ENCODE data around the gene CNNM4.

CNNM4 gene

DNA sequence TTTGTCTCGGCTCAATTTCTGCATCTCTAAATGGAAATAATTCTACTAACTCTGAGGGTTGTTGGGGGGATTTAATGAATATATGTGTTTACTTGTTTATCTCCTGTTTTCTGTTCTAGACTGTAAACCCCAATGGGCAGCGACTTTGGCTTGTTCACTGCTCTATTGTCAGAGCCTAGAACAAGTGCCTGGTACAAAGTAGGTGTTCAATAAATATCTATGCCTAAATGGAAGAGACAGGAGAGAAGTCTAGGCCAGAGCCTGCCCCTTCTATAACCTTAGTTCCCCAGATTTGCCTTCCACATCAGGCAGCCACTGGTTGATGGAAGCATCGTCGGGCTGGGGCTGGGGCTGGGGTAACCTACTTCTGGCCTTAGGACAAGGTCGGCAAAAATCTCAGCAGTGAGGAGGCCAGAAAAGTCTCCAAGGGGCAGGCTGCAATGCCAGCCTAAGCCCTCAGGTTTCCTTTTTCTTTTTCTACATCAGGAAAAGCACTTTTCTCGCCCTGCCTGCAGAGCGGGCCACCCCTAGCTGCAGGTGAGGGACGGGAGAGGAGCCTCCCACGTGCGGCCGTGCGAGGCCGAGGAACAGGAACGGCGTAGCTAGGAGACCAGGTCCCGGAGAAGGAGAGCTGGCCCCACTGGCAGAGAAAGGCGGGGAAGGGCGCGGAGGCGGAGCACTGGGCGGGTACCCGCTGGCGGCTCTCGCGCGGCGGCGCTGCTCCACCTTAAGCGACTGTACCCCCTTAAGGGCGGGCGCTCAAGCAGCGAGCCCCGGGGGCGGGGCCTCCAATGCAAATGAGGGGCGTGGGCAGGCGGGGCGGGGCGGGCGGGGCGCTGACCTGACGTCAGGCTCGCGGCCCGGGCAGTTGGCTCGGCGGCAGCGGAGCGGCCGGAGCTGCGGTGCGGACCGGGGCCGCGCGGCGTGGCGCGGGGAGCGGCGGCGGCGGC, at the start of gene CNNM4 (continued):
- TF ChIP-seq, protein P1, sequence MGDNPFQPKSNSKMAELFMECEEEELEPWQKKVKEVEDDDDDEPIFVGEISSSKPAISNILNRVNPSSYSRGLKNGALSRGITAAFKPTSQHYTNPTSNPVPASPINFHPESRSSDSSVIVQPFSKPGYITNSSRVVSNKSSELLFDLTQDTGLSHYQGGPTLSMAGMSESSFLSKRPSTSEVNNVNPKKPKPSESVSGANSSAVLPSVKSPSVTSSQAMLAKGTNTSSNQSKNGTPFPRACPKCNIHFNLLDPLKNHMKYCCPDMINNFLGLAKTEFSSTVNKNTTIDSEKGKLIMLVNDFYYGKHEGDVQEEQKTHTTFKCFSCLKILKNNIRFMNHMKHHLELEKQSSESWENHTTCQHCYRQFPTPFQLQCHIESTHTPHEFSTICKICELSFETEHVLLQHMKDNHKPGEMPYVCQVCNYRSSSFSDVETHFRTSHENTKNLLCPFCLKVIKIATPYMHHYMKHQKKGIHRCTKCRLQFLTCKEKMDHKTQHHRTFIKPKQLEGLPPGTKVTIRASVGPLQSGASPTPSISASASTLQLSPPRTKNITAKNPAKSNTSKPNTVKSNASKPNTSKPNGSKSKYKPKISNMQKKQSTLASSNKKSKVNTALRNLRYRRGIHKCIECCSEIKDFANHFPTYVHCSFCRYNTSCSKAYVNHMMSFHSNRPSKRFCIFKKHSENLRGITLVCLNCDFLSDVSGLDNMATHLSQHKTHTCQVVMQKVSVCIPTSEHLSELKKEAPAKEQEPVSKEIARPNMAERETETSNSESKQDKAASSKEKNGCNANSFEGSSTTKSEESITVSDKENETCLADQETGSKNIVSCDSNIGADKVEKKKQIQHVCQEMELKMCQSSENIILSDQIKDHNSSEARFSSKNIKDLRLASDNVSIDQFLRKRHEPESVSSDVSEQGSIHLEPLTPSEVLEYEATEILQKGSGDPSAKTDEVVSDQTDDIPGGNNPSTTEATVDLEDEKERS (tag by site-specific recombination; IDR thresholded peaks at IDR 0.05), result no peak
- TF ChIP-seq ZNF341 (tag by site-specific recombination; IDR thresholded peaks at IDR 0.05; ENCODE audit: low read depth), result peak; percentile 88
- TF ChIP-seq, protein P2, sequence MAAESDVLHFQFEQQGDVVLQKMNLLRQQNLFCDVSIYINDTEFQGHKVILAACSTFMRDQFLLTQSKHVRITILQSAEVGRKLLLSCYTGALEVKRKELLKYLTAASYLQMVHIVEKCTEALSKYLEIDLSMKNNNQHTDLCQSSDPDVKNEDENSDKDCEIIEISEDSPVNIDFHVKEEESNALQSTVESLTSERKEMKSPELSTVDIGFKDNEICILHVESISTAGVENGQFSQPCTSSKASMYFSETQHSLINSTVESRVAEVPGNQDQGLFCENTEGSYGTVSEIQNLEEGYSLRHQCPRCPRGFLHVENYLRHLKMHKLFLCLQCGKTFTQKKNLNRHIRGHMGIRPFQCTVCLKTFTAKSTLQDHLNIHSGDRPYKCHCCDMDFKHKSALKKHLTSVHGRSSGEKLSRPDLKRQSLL (tag by site-specific recombination; IDR thresholded peaks at IDR 0.05), result no peak
- peak; percentile 88 for TF ChIP-seq SP3 (tag by site-specific recombination; IDR thresholded peaks at IDR 0.05)
- TF ChIP-seq EGR2 (tag by site-specific recombination; IDR thresholded peaks at IDR 0.05; ENCODE audit: low read depth), result peak; percentile 59
- peak; percentile 51; the same call in 1 of the 2 replicates for TF ChIP-seq ZNF600 (tag by site-specific recombination; IDR thresholded peaks at IDR 0.05)
- peak; percentile 67 for TF ChIP-seq KLF1 (tag by site-specific recombination; IDR thresholded peaks at IDR 0.05)
- TF ChIP-seq, protein P3, sequence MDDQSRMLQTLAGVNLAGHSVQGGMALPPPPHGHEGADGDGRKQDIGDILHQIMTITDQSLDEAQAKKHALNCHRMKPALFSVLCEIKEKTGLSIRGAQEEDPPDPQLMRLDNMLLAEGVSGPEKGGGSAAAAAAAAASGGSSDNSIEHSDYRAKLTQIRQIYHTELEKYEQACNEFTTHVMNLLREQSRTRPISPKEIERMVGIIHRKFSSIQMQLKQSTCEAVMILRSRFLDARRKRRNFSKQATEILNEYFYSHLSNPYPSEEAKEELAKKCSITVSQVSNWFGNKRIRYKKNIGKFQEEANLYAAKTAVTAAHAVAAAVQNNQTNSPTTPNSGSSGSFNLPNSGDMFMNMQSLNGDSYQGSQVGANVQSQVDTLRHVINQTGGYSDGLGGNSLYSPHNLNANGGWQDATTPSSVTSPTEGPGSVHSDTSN (CRISPR knock-in tag; IDR thresholded peaks at IDR 0.05), result no peak
- TF ChIP-seq, protein P4, sequence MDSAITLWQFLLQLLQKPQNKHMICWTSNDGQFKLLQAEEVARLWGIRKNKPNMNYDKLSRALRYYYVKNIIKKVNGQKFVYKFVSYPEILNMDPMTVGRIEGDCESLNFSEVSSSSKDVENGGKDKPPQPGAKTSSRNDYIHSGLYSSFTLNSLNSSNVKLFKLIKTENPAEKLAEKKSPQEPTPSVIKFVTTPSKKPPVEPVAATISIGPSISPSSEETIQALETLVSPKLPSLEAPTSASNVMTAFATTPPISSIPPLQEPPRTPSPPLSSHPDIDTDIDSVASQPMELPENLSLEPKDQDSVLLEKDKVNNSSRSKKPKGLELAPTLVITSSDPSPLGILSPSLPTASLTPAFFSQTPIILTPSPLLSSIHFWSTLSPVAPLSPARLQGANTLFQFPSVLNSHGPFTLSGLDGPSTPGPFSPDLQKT (IDR thresholded peaks at IDR 0.05; ENCODE audit: borderline replicate concordance, low read depth, low read length), result no peak
- TF ChIP-seq ZNF155 (tag by site-specific recombination; IDR thresholded peaks at IDR 0.05), result no peak
- TF ChIP-seq, protein P5, sequence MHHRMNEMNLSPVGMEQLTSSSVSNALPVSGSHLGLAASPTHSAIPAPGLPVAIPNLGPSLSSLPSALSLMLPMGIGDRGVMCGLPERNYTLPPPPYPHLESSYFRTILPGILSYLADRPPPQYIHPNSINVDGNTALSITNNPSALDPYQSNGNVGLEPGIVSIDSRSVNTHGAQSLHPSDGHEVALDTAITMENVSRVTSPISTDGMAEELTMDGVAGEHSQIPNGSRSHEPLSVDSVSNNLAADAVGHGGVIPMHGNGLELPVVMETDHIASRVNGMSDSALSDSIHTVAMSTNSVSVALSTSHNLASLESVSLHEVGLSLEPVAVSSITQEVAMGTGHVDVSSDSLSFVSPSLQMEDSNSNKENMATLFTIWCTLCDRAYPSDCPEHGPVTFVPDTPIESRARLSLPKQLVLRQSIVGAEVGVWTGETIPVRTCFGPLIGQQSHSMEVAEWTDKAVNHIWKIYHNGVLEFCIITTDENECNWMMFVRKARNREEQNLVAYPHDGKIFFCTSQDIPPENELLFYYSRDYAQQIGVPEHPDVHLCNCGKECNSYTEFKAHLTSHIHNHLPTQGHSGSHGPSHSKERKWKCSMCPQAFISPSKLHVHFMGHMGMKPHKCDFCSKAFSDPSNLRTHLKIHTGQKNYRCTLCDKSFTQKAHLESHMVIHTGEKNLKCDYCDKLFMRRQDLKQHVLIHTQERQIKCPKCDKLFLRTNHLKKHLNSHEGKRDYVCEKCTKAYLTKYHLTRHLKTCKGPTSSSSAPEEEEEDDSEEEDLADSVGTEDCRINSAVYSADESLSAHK (tag by site-specific recombination; IDR thresholded peaks at IDR 0.05), result no peak
- TF ChIP-seq ZNF521 (tag by site-specific recombination; IDR thresholded peaks at IDR 0.05), result no peak
- TF ChIP-seq ZNF621 (tag by site-specific recombination; IDR thresholded peaks at IDR 0.05), result no peak
- no peak for TF ChIP-seq TCF7L2 (IDR thresholded peaks at IDR 0.05; ENCODE audit: borderline replicate concordance, low read depth, low read length)
- TF ChIP-seq SCRT1 (tag by site-specific recombination; IDR thresholded peaks at IDR 0.05; ENCODE audit: borderline replicate concordance), result no peak
- no peak; the same call in 1 of the 2 replicates for TF ChIP-seq KLF10 (tag by site-specific recombination; IDR thresholded peaks at IDR 0.05)
- TF ChIP-seq ZFP69B (tag by site-specific recombination; IDR thresholded peaks at IDR 0.05), result peak; percentile 98
- no peak for TF ChIP-seq ZNF324 (tag by site-specific recombination; IDR thresholded peaks at IDR 0.05)
- no peak for TF ChIP-seq ZNF548 (tag by site-specific recombination; IDR thresholded peaks at IDR 0.05)
- TF ChIP-seq KLF9 (tag by site-specific recombination; IDR thresholded peaks at IDR 0.05; ENCODE audit: low read depth), result peak; percentile 62
- TF ChIP-seq ZNF10 (tag by site-specific recombination; IDR thresholded peaks at IDR 0.05), result no peak
- TF ChIP-seq, protein P6, sequence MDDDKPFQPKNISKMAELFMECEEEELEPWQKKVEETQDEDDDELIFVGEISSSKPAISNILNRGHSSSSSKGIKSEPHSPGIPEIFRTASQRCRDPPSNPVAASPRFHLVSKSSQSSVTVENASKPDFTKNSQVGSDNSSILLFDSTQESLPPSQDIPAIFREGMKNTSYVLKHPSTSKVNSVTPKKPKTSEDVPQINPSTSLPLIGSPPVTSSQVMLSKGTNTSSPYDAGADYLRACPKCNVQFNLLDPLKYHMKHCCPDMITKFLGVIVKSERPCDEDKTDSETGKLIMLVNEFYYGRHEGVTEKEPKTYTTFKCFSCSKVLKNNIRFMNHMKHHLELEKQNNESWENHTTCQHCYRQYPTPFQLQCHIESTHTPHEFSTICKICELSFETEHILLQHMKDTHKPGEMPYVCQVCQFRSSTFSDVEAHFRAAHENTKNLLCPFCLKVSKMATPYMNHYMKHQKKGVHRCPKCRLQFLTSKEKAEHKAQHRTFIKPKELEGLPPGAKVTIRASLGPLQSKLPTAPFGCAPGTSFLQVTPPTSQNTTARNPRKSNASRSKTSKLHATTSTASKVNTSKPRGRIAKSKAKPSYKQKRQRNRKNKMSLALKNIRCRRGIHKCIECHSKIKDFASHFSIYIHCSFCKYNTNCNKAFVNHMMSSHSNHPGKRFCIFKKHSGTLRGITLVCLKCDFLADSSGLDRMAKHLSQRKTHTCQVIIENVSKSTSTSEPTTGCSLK (tag by site-specific recombination; IDR thresholded peaks at IDR 0.05), result no peak
- no peak for TF ChIP-seq ZNF133 (tag by site-specific recombination; IDR thresholded peaks at IDR 0.05)
- no peak for TF ChIP-seq ZNF114 (tag by site-specific recombination; IDR thresholded peaks at IDR 0.05)
- TF ChIP-seq ZBTB8A (tag by site-specific recombination; IDR thresholded peaks at IDR 0.05), result peak; percentile 64
- TF ChIP-seq ZNF24 (tag by site-specific recombination; IDR thresholded peaks at IDR 0.05), result no peak
- peak; percentile 49; the same call in 1 of the 2 replicates for TF ChIP-seq FEZF1 (tag by site-specific recombination; IDR thresholded peaks at IDR 0.05)
- no peak for TF ChIP-seq ZNF23 (tag by site-specific recombination; IDR thresholded peaks at IDR 0.05; ENCODE audit: borderline replicate concordance)
- no peak for TF ChIP-seq ZNF76 (tag by site-specific recombination; IDR thresholded peaks at IDR 0.05; ENCODE audit: borderline replicate concordance, low read depth)
